HG02884 (cell line): ENCODE measurements around the gene SHB.

Source experiments
- ATAC-seq: cut with Tn5 transposase; IDR thresholded peaks from one replicate; pipeline ENCODE4 v1.9.1; 2021; ENCODE audit warnings: mild to moderate bottlenecking, moderate library complexity; ENCODE audit not compliant: unreplicated experiment

Gene SHB

DNA sequence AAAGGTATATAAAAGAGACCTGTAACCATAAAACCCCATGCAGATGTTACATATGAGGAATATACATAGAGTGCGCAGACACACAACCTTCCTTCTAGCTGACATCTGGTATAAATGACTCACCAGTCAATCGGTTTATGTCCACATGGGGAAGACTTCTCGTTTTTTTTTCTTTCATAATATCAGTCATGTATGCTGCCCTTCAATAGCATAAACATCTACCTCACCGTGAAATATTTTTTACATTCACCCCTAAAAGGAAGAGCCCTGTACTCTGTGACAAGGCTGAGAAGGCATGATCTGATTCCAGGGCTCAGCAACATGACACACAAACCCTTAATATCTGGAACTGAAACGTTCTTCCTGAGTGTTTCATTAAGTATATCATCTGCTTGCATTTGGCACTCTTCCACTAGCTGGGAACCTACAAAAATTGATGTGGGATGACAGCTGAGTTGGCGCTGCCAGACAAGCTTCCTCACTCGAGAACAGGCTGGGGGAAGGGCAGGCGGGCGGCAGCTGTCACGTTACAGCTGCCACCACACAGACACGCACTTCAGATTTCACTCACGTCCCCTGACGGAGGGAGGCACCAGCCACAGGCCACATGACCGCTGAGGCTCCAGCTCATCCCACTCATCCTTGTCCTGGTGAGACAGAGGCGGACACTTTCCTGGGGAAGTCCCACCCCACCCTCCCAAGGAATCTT, 74.2 kb downstream of the SHB start:
- peak; percentile 73 for ATAC-seq

DNA sequence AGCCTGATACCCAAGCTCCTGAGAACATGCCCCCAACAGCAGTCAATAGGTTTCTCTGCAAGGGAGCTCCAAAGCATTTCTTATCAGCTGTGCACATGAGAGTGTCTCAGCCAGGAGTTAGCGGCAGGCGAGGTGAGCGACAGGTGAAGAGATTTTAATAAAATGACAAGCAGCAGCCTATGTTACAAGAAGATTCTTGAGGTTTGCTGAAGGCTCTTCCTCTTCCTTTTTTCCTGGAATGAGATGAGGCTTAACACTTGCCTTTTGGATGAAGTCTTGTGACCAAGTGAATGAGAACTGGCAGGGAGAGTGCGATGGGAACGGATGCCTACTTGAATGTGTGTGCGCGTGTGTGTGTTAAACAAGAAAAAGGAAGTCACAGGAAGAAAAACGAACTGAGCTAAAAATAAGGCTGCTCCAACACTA, 76.1 kb downstream of the SHB start:
- ATAC-seq: no peak

DNA sequence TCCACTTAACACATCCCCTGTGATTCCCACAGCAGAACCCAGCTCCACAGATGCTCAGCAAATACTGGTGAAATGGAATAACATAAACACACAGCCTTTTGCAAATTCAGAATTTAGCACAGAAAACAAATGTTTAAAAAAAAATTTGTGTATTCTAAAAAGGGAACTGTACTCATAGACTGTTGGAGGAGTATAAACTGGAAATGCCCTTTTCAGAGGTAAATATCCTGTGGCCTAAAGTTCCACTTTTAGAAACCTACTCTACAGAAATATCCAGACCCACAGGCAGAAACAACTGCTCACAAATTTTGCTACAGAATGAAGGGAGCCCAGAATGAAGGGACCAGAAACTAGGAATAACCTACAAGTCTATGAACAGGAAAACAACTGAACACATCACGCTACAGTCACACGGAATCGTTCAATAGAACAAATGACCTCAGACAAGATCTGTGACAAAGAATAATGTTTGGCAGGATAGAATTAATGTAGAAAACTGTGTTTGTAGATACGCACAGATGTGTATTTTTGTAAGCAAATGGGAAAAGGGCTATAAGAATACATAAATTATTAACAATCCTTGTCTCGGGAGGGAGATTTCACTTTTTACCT, 78.5 kb downstream of the SHB start:
- no peak for ATAC-seq

DNA sequence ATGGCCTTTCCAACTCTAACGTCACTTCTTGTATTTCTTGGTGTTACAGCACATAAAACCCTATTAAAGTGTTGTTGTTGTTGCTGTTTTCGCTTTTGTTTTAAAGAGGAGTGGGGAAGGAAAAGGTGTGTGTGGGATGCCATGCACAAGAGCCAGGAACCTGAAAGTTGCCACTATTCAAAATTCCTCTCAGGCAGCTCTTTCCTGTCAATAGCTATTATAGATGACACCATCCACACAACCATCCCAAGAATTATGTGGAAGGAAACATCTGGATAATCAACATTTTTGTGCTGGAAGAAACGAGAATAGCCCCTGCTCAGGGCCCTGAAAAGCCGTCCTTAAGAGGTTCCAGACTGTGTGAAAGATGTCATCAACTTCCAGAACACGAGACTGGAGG, 79.3 kb downstream of the SHB start:
- no peak for ATAC-seq

DNA sequence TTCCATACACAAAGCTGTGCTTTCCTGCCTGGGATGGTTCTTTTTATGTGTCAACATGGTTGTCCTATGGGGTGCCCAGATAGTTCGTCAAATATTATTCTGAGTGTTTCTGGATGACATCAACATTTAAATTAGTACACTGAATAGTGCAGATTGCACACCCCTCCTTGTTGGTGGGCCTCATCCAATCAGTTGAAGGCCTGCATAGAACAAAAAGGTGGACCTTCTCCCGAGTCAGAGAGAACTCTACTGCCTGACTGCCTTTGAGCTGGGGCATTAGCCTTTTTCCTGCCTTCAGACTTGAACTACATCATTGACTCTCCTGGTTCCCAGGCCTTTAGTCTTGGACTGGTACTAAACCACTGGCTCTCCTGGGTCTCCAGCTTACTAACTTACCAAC, 80.4 kb downstream of the SHB start:
- no peak for ATAC-seq

DNA sequence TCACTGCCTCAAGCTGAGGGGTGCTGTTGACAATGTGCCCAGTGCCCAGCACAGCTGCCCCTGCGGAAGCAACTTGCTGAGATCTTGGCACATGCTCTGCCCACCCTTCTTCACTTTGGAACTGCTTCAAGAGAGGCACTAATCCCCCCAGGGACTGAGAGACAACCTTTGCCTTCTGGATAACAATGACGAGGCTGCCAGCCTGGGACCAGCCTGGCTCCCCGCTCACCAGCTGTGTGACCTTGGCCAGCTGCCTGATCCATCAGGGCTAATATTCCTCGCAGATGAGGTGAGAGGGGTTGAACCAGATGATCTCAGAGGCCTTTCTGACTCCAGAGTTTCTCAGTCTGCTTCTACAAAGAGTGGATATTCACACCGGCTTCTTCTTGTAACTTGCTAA, 81.0 kb downstream of the SHB start:
- no peak for ATAC-seq

DNA sequence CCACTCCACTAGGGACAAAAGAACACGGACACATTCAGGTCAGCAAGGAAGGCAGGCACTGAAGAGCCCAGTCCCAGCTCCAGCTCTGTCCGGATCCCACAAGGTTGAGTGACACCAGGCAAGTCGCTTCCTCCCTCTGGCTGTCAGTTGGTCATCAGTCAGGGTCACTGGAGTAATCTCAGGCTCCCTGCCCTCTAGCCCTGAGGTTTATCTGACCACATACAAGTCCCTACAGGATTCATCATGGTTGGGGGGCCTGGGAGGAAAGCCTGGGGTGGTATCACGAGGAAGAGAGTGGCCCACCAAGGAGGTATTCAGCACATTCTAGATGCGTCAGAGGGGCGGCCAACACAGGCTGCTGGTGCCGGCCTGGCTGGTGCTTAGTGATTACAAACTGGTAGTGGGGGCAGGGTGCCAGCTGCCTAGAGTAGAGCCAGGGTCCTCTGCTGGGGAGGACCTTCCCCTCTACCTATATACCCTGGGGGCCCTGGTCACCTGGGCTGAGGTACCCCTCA, 81.5 kb downstream of the SHB start:
- no peak for ATAC-seq

DNA sequence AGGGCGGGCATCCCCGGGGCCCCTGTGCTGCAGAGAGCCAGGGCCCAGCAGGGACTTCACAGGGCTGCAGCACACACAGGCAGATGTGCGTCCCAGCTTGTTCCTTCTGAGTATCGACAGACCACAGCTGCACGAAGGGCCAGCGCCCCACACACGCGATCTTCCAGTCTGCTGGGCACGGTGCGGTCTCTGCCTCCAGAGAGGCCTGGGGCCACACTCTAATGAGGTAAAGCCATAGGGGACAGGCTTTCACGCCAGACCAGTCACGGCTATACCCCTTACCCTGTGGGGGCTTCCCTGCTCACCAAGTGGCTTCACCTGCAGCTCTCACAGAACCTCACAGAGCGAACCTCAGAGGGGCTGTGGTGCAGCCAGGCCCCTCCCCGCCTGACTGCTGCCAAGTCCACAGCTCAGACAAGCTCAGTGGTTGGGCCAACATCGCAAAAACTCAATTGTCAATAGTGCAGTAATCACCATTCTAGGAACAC, 82.2 kb downstream of the SHB start:
- no peak for ATAC-seq

DNA sequence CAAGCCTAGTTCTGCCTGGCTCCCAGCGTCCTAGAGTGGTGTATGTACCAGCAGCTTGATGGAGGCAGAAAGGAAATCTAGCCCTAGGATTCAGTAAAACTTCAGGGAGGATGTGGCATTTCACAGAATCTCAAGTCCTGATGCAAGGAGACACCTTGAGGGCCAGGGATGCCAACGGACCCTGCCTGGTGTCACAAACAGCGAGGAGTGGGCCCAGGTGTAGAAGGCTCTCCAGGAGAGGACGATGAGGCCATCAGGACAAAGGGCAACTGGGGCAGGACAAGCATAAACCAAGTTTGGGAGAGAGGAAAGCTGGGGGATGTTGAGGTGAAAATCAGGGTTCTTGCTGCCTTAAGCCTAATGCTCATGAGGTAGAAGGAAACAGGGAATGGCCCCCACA, 83.0 kb downstream of the SHB start:
- ATAC-seq: no peak

DNA sequence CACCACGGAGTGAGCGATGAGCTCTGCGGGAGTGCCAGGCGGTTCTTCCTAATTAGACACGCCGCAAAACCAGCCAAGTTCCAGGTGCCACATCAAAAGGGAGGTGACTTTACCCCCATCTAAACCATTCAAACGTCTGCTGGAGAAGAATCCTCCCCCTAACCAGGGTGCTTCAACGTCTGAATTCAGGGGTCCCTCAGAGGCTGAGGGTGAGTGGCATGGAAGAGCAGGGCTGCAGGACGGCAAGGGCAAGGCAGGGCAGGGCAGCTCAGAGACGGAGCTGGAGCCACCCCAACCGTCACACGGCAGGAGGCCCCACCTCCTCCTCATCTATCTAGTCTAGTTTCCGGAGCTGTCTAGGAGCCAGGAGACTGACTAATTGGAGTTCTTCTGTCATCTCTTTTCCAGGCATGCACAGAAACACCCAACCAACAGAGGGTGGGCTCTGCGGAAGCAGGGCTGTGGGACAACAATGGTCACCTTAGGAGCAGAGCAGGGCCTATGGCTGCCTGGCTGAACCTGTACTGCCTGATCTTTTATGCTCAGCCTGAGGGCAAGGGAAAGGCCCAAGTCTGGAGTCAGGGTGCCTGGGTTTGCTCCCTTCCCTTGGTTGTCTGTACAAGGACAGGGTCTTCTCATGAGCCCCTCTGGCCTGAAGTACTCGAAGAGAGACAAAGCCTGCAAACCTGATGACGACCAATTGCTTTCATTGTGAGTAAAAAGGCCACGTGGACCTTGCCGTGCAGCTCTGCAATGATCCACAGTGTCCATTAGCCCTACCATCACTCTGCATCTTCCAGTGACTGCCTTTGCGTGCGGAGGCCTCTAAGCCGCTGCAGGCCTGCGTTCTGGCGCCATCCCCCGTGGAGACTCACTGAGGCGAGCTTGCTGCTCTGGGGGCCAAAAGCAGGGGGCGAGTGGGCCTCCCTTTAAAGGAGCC, 84.1 kb downstream of the SHB start:
- ATAC-seq: no peak

DNA sequence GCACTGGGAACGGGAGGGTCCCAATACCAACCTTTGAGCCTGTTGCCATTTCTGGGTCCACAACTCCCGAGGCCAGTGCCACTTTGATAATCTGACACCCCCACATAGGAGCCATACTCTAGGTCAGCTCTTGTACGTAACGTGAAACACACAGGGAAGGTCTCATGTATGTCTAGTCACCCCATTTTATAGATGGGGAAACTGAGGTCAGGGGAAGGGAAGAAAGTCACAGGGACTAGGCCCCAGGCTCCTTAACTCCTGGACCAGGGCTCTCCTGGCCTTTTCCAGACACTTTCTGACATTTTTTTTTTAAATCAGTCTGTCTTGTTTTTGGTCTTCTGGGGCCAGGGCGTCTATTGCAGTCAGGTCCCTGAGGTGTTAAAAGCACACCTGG, 84.8 kb downstream of the SHB start:
- ATAC-seq: no peak

DNA sequence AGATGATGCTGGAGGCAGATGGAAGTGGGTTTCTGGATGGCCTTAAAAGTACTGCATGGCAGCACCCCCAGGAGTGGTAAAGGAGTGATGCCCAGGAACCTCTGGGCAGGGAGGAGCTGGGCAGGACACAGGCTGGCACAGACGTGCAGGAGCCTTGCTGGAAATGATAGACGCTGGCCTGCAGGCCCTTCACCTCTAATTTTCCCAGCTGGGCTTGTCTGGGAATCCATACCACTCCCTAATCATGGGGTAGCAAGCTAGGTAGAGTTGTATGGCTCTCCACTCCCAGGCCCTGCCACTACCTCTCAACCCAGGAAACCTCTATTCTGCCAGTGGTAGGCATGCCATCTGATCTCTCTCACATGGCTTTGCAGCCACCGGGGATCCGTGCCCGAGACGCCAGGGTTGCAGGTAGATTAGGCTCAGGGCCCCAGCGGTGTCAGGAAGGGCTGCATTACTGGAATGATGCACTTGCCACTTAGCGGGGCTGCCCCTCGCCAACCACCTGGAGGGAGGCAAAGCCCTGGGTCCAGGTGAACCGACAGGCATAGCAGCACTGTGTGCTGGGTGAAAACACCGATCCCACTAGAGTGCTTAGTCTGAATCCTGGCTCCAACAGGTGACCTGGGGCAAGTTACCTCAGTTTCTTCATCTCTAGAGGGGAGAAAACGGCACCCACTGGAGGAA, 85.5 kb downstream of the SHB start:
- ATAC-seq: no peak

DNA sequence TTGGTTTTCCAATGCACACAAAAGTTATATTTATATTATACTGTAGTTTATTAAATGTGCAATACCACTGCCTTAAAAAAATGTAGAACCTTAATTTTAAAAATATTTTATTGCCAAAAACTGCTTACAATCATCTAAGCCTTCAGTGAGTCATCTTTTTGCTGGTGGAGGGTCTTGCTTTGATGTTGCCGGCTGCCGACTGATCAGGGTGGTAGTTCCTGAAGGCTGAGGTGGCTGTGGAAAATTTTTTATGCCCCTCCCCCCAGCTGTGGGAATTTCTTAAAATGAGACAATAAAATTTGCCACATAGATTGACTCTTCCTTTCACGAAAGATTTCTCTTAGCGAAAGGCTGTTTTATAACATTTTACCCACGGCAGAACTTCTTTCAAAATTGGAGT, 89.2 kb downstream of the SHB start:
- no peak for ATAC-seq

DNA sequence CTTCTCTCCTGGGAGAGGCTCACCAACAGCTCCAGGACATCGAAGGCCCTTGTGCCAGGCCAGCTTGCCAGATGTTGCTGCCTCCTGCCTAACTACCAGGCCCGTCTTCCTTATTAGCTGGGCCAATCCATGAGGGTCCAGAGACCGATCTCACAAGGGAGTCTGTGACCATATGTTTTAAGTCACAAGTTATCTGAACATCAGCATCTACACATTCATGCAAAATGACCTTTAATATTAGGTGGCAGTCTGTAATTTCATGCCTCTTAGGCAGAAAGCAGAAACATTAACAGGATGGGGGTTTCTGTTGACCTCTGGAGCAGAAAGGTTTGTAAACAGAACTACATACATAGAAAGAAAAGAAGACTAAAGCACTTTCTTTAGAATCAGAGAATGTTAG, 90.0 kb downstream of the SHB start:
- no peak for ATAC-seq

DNA sequence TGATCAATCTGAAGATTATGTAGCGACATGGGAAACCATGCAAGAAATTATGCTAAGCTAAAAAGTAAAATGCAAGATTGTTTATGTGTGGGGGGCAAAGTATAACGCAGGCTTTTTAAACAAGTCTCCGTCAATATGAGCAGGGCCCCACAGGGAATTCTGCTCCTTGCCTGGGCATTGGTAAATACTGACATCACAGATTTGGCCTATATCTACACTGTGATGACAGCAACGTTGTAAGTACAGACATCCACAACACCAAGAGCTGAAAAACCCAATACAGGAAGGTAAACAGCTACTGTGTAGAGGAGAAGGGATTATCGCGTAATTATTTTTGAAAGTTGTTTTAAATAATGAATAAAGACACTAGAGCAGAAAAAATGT, 90.6 kb downstream of the SHB start:
- no peak for ATAC-seq

DNA sequence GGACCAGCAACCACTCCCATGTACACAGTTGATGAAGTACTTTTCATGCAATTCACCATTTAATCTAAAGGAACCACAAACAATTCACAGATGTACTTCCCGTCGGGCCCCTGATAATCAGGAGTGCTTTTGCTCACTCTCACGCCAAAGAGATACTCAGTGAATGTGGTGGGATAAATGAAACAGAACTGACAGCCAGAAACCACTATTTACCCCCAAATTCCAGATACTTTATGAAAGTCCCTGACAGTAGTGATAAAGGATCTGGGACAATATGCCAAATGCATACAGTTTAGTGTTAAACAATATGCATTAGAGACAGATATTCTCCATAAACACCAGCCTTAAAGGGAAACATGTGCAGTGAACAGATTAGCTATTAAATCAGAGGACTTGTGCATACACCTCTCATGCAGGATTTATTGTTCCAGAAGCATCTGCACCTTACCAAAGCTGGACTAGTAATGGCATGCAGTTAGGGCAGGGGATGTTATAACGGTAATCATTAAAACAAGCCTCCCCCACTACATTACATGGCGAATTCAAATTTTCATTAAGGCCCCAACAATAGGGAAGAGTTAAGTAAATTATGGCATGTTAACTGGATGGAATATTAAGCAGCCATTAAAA, 91.1 kb downstream of the SHB start:
- ATAC-seq: no peak

DNA sequence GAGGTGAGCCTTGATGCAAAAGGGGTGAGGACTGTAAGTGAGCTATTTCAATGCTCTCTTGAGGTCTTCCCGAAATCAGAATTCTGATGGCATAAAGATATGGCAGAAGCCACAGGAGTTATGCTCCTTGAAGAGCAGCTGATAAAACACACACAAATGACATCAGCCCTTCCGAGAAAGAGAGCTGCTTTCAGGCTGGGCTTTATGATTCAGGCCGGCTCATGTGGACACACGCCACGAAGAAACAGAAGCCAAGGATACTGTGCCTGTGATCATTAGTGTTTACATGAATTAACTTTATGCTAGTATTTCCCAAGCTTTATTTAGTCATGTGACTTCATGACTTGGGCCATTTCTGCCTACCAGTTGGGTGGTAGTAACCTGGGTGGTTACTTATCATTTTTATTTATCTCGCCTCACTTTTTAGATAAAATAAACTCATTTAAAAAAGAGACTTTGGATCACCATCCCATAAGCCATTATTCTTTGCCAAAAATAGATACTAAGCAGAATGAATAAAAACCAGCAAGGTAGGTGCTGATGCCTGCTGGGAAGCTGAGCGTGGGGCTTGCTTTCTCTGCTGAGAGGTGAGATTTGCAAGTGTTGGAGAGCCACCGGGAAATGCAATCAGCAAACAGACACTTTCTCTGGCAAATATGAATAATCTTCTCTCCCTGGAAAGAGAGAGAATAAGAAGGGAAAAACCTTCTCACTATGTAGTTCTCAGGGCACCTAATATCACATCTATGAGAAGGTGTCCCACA, 92.1 kb downstream of the SHB start:
- no peak for ATAC-seq

DNA sequence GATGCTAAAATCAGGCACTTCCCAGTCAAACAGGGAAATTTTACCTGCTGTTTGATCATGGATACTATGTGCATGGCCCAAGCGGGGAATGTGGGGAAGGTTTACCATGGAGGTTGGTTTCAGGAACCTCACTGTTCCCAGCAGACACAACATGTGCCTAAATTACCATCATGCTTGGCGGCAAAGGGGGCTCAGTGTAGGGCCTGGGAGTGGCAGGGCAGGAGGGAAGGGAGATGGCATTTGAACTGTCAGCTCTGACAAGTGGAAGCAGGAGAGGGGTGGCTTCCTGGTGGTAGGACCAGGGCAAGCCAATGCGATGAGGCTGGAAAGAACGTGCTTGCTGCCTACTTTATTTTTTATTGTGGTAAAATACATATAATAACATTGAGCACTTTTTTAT, 93.4 kb downstream of the SHB start:
- ATAC-seq: no peak

DNA sequence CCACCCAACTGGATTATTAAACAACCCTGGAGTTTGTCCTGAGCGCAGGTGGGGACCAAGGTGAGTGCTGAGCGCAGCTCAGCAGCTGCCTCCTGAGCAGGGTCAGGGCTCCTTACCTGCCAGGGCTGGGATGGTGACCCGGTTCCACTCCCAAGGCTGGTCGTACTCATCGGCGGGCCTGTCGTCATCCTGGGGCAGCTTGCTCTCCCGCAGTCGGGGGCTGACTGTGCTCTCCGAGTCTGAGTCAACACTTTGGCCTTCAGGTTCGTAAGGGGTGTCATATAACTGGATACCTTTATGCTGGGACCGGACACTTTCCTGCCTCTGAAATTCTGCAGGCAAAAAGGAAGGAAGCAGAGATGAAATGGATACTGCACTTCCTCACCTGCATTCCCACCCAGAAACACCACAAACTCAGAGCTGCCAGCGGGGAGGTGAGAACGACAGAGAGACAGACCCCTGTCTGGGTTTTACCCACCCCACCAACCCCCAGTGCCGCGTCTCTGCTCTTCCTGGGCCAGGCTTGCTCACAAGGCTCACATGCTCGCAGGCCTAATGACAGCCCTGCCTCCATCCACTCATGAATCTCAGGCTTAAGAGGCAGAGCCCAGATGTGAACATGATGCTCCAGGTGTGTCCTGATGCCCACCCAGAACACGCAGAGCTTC, 94.4 kb downstream of the SHB start:
- no peak for ATAC-seq
